Keratinocyte (primary cell): Measurements from ENCODE around the gene MMAB.

Experiments
- EZH2 ChIP-seq: IDR thresholded peaks from one replicate; pipeline ENCODE4 v1.6.1; 2012; ENCODE audit warnings: inconsistent platforms, mild to moderate bottlenecking, low read length, moderate library complexity
- TF ChIP-seq, protein P1 (sequence below), 3 experiments: IDR thresholded peaks in 1 of 3; conservative IDR thresholded peaks in 1 of 3; optimal IDR thresholded peaks in 1 of 3; 2 replicates in 2 of 3; 3 replicates in 1 of 3; pipeline versions ENCODE3 to v1.5.1; 2011; ENCODE audit warnings: low read length in 3 of 3, mild to moderate bottlenecking in 3 of 3, moderate library complexity in 2 of 3, control low read depth in 1 of 3, inconsistent platforms in 1 of 3; ENCODE audit not compliant: insufficient read depth in 2 of 3; ENCODE audit errors: extremely low read depth in 1 of 3

DNA sequence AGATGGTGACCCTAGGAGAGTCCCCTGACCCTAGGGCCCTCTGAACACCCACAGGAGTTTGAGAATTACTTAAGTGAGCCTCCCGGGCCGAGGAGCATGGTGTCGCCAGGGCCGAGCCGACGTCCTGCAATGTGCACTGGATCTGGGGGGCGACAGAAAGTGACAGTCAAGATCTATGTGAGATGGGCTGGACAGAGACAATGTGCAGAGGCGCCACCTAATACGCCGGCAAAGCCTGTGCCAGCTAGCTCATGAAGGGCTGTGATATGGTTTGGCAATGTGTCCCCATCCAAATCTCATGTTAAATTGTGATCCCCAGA is 11.6 kb downstream of the MMAB start:
- TF ChIP-seq, protein P1, sequence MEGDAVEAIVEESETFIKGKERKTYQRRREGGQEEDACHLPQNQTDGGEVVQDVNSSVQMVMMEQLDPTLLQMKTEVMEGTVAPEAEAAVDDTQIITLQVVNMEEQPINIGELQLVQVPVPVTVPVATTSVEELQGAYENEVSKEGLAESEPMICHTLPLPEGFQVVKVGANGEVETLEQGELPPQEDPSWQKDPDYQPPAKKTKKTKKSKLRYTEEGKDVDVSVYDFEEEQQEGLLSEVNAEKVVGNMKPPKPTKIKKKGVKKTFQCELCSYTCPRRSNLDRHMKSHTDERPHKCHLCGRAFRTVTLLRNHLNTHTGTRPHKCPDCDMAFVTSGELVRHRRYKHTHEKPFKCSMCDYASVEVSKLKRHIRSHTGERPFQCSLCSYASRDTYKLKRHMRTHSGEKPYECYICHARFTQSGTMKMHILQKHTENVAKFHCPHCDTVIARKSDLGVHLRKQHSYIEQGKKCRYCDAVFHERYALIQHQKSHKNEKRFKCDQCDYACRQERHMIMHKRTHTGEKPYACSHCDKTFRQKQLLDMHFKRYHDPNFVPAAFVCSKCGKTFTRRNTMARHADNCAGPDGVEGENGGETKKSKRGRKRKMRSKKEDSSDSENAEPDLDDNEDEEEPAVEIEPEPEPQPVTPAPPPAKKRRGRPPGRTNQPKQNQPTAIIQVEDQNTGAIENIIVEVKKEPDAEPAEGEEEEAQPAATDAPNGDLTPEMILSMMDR (optimal IDR thresholded peaks at IDR 0.05 in 1 of 3, IDR thresholded peaks at IDR 0.05 in 1 of 3, conservative IDR thresholded peaks at IDR 0.05 in 1 of 3; ENCODE audit: extremely low read depth in 1 of 3, insufficient read depth in 2 of 3, low read length in 3 of 3) = no peak
- no peak for TF ChIP-seq EZH2
